Body of pancreas (tissue), 4 donors: Measurements from ENCODE around the gene MBNL1. TPM values are rescaled to one million over a fixed set of nuclear protein-coding genes. Genes with fewer than 3 reads are reported as not detected.

Source experiments
- ATAC-seq: fragments of 150-250 bp; one replicate; pipeline ENCODE4 v1.9.1; 2016
- DNase-seq, 4 donors: peaks; one replicate each; pipeline ENCODE4 v3.0.0-alpha.2; 2019
- H3K27ac ChIP-seq, 4 donors: fragments of 200-600 bp; sonication (generic); 1 replicate in 3 of 4; 2 replicates in 1 of 4; pipeline versions ENCODE4 v1.5.1 to v1.6.1; 2016 to 2019; ENCODE audit warnings: mild to moderate bottlenecking in 1 of 4, mixed read lengths in 1 of 4, moderate library complexity in 1 of 4
- H3K27me3 ChIP-seq, 2 donors: fragments of 200-600 bp; sonication (generic); one replicate each; pipeline ENCODE4 v1.6.0; 2016; ENCODE audit warnings: mild to moderate bottlenecking in 1 of 2
- H3K36me3 ChIP-seq, 2 donors: fragments of 200-600 bp; sonication (generic); replicated peaks in 1 of 2; 2 replicates each; pipeline ENCODE4 v1.5.1; 2016; ENCODE audit warnings: low read depth in 2 of 2; ENCODE audit not compliant: insufficient read depth in 1 of 2
- H3K4me1 ChIP-seq: fragments of 200-600 bp; sonication (generic); one replicate; pipeline ENCODE4 v1.6.0; 2016
- H3K4me3 ChIP-seq, 2 donors: fragments of 200-600 bp; sonication (generic); 1 replicate in 1 of 2; 2 replicates in 1 of 2; pipeline ENCODE4 v1.5.1; 2016 to 2019
- H3K9me3 ChIP-seq, 3 donors: fragments of 200-600 bp; sonication (generic); 1 replicate in 2 of 3; 2 replicates in 1 of 3; pipeline ENCODE4 v1.5.1; 2016
- CTCF ChIP-seq, 7 experiments: fragments of 450-650 bp in 4 of 7; fragments of 200-600 bp in 3 of 7; sonication (generic) in 3 of 7; IDR thresholded peaks; one replicate each; pipeline ENCODE4 v1.5.1; 2016 to 2019; ENCODE audit warnings: antibody characterized with exemption in 7 of 7
- POLR2A ChIP-seq, 3 donors: fragments of 450-650 bp; IDR thresholded peaks; one replicate each; pipeline ENCODE4 v1.6.1; 2016; ENCODE audit warnings: antibody characterized with exemption in 3 of 3, mild to moderate bottlenecking in 2 of 3
- WGBS, 2 donors: methylation state at CpG; one replicate each; pipeline ENCODE4 v1.1.5; 2017; 5-methylcytosine and 5-hydroxymethylcytosine counted together
- intact Hi-C: fragments of 100-400 bp; cut with DNase I; formaldehyde crosslinking; loops from one replicate; pipeline ENCODE4 v1.15.1; 2023
- total RNA-seq, 2 donors: library from RNA; depleted of rRNA; stranded (reverse); fragments of >200 nt; gene quantifications; one replicate each; pipeline ENCODE4 v1.1.0, GENCODE V29; 2016

MBNL1 gene
- total RNA-seq, 2 donors from 2014 or later, result 77.3 to 82.4 TPM

- peaks cover 0 to 2% (median 0%) of the 10 kb centered on the region in 3 donors for H3K9me3 ChIP-seq
- H3K27ac ChIP-seq, result no peak overlapping the region
- 86 to 88% methylated on average over 2 of the region's 2 CpGs for WGBS, 2 donors
- TF ChIP-seq POLR2A (IDR thresholded peaks at IDR 0.05) (no peak), CTCF (IDR thresholded peaks at IDR 0.05) (no peak)
- no peak overlapping the region for H3K4me3 ChIP-seq
- no peaks in the 10 kb centered on the region for H3K27me3 ChIP-seq
- no peaks in the 10 kb centered on the region for H3K4me1 ChIP-seq
- peaks cover 0 to 3% of the 10 kb centered on the region in 2 donors for H3K36me3 ChIP-seq
- intact Hi-C loops, result no loop called here
- ATAC-seq (no peak), DNase-seq (no peak)
Measured at GRCh38 chr3:152413240-152413639, 144.5 kb downstream of the MBNL1 start.

- TF ChIP-seq CTCF (IDR thresholded peaks at IDR 0.05) (no peak), POLR2A (IDR thresholded peaks at IDR 0.05) (no peak)
- intact Hi-C loops, result no loop called here
- Histone ChIP-seq H3K27me3 (no peaks in the 10 kb centered on the region), H3K4me3 (no peak overlapping the region), H3K36me3 (peaks cover 6 to 22% of the 10 kb centered on the region in 2 donors), H3K4me1 (no peaks in the 10 kb centered on the region), H3K27ac (no peak overlapping the region), H3K9me3 (peaks cover 0 to 2% (median 0%) of the 10 kb centered on the region in 3 donors)
- ATAC-seq (no peak), DNase-seq (no peak)
- WGBS, 2 donors, result 96% methylated on average over 1 of the region's 1 CpG
Measured at GRCh38 chr3:152416808-152417580, 148.3 kb downstream of the MBNL1 start.

- TF ChIP-seq POLR2A (IDR thresholded peaks at IDR 0.05), result no peak
- no peak for TF ChIP-seq CTCF (IDR thresholded peaks at IDR 0.05)
- H3K9me3 ChIP-seq, result peaks cover 0 to 2% (median 0%) of the 10 kb centered on the region in 3 donors
- H3K27me3 ChIP-seq, result no peaks in the 10 kb centered on the region
- no peaks in the 10 kb centered on the region for H3K4me1 ChIP-seq
- no peak overlapping the region for H3K27ac ChIP-seq
- H3K4me3 ChIP-seq, result no peak overlapping the region
- ATAC-seq (no peak), DNase-seq (no peak)
- peaks cover 6 to 21% of the 10 kb centered on the region in 2 donors for H3K36me3 ChIP-seq
- 93 to 99% methylated on average over 3 to 7 of the region's 7 CpGs for WGBS, 2 donors
- intact Hi-C loops, result no loop called here
Measured at GRCh38 chr3:152419748-152420147, 151.0 kb downstream of the MBNL1 start.

GRCh38 chr3:152421162-152421561 is 152.4 kb downstream of the MBNL1 start:
- H3K9me3 ChIP-seq, result peaks cover 0 to 2% (median 0%) of the 10 kb centered on the region in 3 donors
- H3K27me3 ChIP-seq, result no peaks in the 10 kb centered on the region
- no peak overlapping the region for H3K4me3 ChIP-seq
- no peak for TF ChIP-seq CTCF (IDR thresholded peaks at IDR 0.05)
- no peak for TF ChIP-seq POLR2A (IDR thresholded peaks at IDR 0.05)
- H3K4me1 ChIP-seq, result no peaks in the 10 kb centered on the region
- 95 to 97% methylated on average over 6 of the region's 6 CpGs for WGBS, 2 donors
- intact Hi-C loops, result no loop called here
- H3K27ac ChIP-seq, result no peak overlapping the region
- peaks cover 6 to 19% of the 10 kb centered on the region in 2 donors for H3K36me3 ChIP-seq
- ATAC-seq, result no peak
- no peak for DNase-seq

GRCh38 chr3:152426393-152426792 is 157.7 kb downstream of the MBNL1 start:
- ATAC-seq (no peak), DNase-seq (no peak)
- intact Hi-C loops, result no loop called here
- TF ChIP-seq CTCF (IDR thresholded peaks at IDR 0.05) (no peak), POLR2A (IDR thresholded peaks at IDR 0.05) (no peak)
- no peaks in the 10 kb centered on the region for H3K27me3 ChIP-seq
- H3K36me3 ChIP-seq, result no peaks in the 10 kb centered on the region
- H3K4me1 ChIP-seq, result peaks cover 13% of the 10 kb centered on the region
- H3K4me3 ChIP-seq, result no peak overlapping the region
- no peaks in the 10 kb centered on the region for H3K9me3 ChIP-seq
- H3K27ac ChIP-seq, result no peak overlapping the region
